ENCODE results near the gene EPHB1.

The EPHB1 gene

DNA sequence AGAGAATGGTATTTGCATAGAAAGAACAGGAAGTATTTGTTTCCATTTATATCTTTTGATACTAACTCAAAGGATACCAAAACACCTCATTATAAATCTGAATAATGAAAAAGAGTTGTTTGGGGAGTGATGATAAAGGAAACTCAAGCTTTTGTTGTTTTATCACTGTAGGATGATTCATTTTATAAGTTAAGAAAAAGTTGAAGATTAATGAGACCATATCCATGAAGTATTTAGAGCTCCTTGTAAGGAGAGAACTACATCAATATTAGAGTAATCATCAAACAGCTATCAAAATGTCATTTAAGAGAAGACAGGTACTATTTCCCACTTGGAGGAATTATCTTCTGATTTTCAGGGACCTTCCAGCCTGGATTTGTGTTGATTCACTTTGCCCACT is 92.5 kb downstream of the EPHB1 start:
- DNase-seq = no peak

DNA sequence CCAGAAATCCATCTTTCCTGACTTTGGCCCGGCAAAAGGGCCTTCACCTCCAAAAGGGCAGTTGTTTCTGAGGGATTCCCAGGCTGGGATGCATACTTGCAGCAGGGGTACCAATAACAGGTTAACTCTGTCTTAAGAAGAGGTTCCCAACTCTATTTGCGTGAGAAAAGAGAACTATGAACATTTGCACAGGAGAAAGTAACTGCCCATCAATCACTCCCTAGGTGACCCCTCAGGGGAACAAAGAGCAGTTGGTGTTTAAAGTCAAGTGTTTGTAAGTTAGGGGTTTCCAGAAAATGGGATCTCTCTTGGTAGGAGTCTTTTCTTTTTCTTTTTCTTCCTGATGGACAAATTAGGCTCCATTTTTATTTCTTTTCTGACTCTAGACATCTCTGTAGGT is 97.3 kb downstream of the EPHB1 start:
- DNase-seq = no peak

DNA sequence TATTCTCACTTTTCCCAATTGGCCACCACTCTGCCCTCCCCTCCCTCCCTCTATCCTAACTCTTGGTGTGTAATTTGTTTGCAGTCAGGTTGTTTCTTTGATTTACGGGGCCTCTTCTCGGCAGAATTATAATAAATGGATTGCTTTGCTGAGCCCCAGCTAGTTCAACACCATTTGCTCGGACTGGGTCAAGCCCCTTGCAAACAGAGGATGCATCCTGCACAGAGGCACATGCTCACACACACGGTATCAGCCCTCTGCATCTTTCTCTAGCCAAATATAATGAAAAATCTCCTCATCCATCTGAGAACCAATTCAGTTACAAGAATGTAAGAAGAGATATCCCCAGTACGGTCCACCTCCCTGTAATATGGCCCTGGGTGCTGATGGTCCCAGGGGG is 97.7 kb downstream of the EPHB1 start:
- DNase-seq = no peak

DNA sequence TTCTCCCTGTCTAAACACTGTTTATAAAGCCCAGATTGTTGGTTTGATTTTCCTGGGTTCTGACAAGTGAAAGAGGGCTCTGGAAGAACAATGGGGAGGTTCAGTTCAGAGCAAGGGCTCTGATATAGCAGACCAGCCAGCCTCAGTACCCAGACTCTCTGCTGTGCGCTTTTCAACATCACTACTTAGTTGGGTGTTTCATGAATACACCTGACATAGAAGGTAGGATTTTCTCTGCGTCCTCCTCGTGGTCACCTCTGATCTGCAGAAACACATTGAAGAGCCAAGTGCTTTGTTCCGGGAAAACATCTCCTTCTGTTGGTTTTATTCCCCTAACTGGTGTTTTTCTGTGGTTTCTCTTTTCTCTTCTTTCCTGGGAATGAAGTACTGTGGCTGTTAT is 99.5 kb downstream of the EPHB1 start:
- no peak for DNase-seq

DNA sequence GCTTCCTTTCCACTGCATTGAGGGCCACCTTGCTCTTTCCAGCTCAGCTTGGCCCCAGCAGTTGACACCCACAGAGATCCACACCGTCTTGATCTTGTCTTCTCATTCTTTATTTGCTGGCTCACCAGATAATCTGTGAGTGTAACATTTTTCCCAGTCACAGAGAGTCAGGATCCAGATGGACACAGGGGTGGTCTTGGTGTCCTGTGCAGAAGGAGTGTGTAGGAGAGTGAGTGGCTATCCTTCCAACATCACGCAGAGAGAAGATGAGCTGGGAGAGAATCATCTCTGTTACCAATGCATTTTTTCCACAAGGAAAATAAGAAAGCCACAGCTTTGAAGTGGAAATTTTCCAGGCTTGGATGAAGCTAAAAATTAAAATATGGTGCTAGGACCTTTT is 100.1 kb downstream of the EPHB1 start:
- no peak for DNase-seq

DNA sequence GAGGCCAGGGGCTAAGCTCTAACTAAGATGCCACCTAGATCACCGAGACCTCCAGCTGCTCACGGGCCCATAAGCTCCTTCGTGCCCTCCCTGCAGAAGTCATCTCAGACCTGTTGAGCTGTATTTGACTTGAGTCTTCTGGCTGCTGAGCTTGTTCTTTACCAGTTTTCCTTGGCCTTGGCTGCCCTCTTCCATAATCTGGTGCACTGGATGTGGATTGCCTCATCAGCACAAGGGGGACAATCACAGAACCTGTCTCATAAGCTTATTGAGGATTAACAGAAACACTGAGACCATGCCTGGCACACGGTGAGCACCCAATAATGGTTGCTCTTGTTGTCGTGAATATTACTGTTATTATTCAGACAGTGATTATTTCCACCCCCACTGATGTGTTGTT is 101.1 kb downstream of the EPHB1 start:
- no peak for DNase-seq

DNA sequence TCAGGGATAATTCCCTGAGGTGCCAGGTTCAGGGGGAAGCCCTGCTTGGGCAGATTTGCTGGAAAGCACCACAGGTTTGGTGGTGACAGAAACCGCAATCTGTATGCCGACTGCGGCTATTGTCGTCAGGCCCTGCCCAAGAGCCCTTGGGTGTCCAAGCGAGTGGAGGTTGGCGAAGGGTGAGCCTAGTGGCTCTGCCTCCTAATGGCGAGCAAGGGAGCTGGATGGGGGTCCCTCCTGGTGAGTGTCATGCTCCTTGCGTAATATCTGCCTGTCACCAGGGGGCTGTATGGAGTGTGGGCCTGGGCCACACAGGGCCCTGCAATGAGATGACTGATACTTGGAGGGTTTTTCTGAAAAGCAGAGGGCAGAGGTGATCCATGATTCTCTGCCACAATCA is 101.6 kb downstream of the EPHB1 start:
- no peak for DNase-seq

DNA sequence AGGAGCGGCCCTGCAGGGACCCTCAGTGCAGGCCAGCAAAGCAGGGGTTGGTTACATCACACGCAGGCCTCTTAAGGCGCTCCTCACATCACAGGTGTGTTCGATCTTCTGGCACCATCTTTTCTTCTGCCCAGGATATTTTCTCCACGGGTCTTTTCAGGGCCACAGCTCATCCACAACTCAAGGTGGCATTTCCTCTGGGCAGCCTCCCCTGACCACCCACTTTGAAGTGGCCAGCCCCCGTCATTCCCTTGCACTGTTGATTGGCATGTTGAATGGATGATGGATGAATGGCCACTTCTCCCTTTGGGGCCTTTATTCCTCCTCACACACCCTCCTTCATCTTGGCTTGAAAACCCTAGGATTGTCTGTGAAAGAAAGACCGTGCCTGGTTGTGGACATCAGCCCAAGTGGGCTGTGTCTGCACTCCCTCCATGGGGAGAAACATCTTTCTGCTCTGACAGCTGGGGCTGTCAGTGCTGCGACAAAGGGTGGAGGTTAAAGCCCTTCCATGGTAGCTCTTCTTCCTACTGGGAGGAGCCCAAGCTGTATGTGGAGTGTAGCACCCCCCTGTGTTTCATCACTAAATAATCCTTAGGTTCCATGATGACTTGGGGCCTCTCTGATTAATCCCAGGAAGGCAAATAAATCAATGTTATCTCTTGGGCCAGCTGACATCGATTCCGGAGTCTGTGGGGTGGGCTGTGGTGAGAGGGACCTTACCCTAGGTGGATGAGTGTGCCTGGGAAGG is 102.5 kb downstream of the EPHB1 start:
- no peak for DNase-seq

DNA sequence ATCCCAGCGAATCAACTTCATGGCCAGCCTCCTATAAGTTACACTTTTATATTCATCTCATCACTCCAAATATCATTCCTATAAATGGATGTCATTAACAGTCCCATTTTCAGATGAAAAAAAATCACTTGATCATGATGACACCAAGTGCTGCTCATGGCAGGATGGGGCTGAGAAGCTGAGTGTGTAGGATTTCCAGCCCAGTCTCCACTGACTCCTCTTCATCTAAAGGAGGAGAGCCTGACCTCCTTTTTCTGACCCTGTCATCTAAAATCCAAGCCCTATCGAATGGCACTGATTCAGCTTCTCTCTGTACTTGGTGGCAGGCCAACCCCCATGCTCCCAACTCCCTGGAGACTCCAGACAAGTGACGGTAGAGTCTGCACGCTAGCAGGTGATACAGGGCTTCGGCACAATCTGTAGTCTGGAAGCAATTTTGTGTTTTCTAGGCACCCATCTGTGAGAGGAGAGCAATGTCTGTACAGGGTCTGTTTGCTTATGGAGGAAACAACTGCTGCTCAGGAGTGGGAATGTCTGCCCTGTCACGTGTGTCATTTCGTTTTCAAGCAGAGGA is 103.2 kb downstream of the EPHB1 start:
- DNase-seq = no peak

DNA sequence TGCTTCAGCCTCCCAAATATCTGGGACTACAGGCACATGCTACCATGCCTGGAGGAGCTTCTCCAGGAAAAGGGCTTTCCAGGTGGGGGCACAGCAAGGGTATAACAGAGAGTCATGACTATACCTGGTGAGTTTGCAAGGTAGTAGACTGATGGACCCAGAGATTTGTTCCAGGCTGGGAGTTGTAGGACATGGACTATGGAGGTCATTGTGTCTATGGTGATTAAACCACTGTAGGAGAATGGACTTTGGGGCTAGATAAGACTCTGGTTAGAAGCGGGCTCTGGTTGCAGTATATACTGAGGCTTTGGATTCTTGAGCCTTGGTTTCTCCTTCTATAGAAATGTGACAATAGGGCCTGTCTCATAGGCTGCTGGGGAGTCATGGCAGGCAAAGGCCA is 104.7 kb downstream of the EPHB1 start:
- no peak for DNase-seq

DNA sequence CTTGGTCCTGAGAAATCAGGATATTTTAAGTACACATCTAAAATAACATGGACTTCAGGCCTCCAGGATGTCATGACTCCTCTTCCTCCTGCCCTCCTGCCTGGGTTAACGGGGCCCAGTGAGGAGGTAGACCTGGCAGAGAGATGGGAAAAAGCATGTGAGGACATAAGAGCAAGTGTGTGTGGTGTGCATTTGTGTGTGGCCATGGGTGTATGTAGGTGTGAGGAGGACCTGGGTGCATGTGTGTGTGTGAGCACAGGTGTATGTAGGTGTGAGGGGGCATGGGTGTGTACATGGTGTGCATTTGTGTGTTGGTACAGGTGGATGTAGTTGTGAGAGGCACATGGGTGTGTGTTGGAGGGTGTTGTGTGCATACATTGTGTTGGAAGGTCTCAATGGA is 105.4 kb downstream of the EPHB1 start:
- no peak for DNase-seq

DNA sequence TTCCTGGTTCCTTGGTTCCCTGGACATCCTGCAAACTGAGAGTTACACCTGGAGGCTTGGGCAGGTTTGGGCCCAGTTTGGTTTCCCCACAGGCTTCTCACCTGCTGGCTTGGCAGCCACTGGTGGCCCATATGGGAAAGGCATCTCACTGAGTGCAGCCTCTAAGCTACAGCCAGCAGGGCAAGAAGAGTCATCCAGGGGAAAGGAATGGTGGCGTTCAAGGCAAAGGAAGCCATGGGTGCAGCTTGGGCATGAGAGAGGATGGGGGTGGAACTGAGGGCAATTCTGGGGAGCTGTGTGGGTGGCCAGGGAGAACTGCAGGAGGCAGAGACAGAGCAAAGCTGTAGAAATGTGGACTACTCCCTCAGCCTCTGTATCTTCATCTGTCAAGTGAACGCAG is 106.4 kb downstream of the EPHB1 start:
- no peak for DNase-seq

DNA sequence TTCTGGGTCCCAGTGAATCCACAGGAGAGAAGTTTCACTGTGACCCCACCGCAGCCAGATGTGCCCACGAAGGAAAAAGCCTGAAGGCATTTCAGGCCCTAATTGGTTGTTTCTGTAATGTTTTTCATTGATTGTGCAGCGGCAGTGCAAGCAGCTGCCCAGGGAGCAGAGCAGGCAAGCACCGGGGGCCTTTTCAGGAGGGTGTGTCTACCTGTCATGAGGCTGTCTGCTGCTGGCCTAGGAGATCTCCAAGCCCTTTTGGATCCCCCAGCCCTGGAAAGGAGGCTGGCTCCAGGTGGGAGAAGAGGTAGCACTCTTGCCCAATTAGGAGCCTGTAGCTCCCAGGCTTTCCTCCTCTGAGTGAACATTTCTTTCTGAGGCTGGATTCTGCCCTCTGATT is 108.8 kb downstream of the EPHB1 start:
- no peak for DNase-seq

DNA sequence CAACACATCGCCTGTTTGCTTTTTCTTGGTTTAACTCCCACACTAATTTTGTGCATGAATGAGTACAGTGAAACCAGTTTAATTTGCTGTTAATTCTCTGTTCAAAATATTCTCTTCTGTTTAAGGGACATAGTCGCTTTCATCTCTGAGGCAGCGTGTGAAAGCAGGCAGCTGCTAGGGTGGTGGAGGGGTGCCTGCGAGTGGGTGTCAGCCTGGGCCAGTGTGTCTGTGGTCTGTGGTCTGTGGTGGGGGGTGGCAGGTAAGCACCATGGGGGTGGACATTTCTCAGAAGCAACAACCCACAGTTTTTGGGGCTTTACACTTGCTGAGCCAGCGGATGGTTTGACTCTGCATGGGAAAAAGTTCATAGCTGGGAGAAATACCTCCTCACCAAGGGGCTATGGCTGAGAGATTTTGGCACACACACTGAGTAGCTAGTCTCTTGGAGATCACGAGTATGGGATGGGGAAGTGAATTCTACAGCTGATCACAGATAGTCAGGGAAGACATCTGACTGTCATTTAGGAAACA is 109.2 kb downstream of the EPHB1 start:
- no peak for DNase-seq

DNA sequence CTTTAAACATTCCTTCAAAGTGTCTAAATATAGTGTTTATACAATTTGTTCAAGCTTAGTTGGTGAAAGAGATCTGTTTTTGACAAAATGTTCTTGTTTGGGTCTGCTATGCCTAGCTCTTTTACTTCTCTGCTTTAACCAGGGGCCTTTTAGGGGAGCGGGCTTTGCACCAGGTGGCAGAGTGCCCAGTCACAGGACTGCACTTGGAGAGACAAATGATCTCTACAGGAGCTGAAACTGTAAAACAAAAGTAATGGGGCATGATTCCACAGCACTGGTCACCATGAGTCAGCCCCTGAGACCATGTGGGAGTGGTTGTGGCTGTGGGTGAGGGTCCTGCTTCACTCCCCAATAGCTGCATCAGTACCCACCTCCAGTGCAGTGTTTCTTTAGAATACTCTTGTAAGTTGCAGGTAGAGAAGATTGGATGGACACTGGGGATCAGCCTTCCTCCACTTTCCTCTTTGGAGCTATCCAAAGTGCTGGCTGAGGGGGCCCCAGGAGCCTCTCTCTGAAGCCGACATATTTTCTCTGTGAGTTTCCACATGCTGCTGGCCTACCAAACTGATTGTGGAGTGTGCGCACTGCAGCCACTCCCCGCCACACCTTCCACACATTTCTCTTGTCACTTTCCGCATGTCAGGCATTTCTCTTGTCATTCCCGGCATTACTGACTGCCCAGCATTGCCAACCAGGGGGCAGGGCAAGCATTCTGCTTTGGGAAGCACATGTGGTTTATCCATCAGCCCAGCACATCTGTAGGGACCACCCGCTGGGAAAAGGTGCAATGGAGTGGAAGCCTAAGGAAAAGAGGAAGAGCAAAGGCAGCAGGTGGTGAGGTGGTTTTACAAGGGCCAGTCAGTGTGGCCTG is 110.0 kb downstream of the EPHB1 start:
- no peak for DNase-seq

DNA sequence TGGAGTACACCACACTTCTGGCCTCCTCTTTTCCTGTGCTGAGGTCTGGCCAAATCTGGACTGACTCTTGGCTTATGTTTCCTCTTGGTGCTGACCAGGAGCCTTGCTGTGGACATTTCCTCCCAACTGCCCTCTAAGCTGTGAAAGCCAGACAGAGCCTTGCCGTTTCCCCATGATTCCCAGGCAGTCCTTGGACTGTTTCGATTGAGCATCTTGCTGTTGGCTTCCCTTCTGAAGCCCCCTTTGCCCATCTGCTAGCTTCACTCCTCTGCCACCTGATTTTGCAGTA is 110.5 kb downstream of the EPHB1 start:
- no peak for DNase-seq

DNA sequence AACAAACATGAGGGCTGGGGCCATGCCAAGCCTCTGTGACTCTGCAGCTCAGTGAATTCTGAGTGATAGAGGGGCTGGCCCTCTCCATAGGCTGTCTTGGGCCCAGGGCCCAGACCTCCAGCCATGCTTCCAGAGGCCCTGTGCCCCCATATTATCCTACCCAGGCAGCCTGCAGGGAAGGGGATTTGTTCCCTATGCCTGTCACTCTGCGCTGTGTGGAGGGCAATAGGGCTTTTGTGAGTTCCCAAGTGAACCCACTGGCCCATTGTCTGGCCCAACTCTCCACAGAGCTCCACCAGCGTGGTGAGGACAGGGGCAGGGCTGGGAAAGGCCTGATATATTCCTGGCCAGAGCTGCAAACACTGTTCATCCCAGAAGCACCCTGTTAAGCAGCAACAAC is 113.2 kb downstream of the EPHB1 start:
- DNase-seq = no peak

DNA sequence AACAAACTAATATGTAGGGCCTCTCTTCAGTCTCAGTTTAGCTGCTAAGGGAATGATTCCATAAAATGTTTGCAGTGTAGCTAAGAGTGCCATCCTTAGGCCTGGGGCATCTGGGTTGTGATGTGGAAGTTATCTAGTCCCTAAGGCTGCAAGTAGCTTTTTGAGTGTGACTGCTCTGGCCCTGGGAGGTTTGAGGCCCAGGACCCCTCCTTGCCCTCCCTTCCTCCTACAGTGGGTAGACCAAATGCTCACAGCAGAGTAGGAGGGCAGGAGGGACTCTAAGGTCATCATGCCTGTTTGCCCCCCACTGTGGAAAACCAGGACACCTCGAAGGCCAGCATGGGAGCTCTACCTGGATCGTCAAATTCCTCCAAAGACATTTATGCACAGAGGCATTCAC is 115.0 kb downstream of the EPHB1 start:
- DNase-seq = no peak

DNA sequence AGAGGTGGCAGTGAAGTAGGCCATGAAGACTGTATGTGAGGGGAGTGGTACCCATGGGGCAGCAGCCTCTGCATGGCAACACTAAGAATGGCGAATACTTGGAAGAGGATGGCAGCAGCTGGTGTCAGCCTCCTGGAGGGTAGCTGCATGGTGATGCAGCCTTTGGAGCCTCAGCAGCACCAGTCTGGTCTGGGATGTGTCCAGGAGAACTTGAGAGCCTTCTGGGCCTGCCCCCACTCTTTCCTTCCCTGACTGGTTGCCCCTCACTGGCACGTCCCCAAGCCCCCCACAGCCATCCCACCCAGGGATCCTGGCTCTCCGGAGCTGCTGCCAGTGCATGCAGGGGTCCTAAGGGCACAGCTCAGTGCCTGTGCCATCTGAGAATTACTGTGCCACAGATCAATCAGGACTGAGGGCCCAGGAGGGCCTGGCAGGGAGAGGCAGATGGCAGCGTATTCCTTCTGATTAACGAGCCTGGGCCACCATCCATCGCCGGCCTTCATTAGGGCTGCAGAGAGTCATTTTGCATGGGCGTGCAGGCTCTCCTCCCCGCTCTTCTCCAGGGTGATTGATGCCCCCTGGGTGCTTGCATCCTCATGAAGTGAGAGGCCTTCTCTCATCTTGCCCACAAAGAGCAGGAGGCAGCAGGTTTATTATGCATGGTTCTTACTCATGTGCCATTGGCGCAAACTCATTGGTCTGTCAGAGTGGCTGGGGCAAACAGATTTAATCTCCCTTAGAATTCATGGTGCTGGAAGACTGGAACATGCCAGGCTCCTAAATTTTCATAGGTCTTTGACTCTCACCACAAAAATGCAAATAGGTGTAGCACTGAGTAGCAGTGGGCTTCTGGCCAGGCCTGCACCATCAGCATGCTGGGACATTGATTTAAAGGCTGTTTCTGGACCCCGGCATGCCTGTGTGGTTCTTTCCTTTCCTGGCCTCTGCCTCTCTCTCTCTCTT is 116.8 kb downstream of the EPHB1 start:
- DNase-seq = no peak

DNA sequence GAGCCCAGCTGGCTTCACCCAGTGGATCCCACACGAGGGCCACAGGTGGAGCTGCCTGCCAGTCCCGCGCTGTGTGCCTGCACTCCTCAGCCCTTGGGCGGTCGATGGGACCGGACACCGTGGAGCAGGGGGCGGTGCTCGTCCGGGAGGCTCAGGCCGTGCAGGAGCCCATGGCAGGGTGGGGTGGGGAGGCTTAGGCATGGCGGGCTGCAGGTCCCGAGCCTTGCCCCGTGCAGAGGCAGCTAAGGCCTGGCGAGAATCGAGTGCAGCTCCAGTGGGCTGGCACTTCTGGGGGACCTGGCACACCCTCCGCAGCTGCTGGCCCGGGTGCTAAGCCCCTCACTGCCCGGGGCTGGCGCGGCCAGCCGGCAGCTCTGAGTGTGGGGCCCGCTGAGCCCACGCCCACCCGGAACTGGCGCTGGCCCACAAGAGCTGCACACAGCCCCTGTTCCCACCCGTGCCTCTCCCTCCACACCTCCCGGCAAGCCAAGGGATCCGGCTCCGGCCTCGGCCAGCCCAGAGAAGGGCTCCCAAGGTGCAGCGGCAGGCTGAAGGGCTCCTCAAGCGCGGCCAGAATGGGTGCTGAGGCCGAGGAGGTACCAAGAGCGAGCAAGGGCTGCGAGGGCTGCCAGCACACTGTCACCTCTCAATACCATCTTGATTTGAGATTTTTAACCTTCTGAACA is 121.4 kb downstream of the EPHB1 start:
- DNase-seq = no peak

DNA sequence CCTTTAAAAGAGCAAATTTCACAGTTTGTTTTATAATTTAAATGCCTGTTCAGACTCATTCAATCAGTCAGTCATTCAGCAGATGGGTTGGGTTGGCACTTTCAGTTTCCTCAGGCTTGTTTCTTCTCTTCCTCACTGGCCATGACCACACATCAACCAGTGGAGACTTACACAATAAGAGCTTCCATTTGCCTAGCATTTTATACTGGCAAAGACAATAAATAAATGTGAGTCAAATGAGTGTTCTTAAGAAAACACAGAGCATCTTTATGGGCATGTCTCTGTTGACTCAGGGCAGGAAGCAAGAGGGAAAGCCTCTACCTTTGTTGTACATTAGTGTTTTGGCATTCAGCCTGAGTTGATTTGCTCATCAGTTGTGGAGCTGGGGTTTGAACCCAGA is 122.6 kb downstream of the EPHB1 start:
- DNase-seq = no peak

DNA sequence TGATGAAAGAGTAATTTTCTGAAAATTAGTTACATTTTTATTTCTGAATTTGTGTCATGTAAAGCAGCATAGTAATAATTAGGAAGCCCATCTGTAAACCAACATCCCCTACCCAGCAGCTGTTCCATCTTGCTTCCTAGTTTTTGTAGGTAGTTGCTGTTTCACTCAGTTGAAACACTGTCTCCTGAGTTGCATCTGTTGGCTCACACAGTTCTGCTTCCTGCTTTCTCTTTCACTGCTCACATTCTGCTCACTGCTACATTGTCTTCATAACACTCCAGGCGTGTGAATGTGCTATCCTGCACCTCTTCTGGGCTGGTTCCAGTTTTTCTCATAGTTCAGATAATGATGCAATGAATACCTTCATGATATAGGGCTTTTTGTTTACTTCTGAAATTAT is 123.4 kb downstream of the EPHB1 start:
- no peak for DNase-seq

Measured in EL (cell line).